Endothelial cell of umbilical vein (primary cell): Measurements from ENCODE around the gene HAT1. TPM values are rescaled to one million over a fixed set of nuclear protein-coding genes. Genes with fewer than 3 reads are reported as not detected.

Source experiments
- BruUV-seq: library from RNA; stranded (reverse); fragments of 400-500 nt; replicated peaks from 2 replicates; lab custom pipeline; 2021; lab: Mats Ljungman, UMichigan
- CTCF ChIA-PET: fragments of 300-600, 350-600 bp; sonication (Branson Sonifier 250); formaldehyde crosslinking; loops from one replicate; lab custom pipeline; 2021; ENCODE audit warnings: antibody characterized with exemption, inconsistent platforms; lab: Charles Lee
- POLR2A ChIA-PET: fragments of 300-600, 350-600 bp; sonication (Branson Sonifier 250); formaldehyde crosslinking; loops from one replicate; lab custom pipeline; 2021; ENCODE audit warnings: antibody characterized with exemption, inconsistent platforms; lab: Charles Lee
- DNase-seq: peaks from one replicate; pipeline ENCODE4 v3.0.0-alpha.2; 2011; ENCODE audit warnings: low read depth, low spot score
- FAIRE-seq: peaks from 2 replicates; lab custom pipeline; 2011; peaks lifted over from hg19 to GRCh38; lab: Jason Lieb, UNC
- H2AFZ ChIP-seq: 2 replicates; pipeline ENCODE4 v1.6.0; 2012; ENCODE audit warnings: low read depth, low read length, control low read depth, inconsistent platforms
- H3K27ac ChIP-seq: 2 replicates; pipeline ENCODE4 v1.5.1; 2011; ENCODE audit warnings: low read depth, mild to moderate bottlenecking, control low read depth, low read length, moderate library complexity; ENCODE audit not compliant: insufficient read depth
- H3K27me3 ChIP-seq, 2 experiments: 2 replicates each; pipeline versions ENCODE4 v1.6.0 to v1.6.1; 2011; ENCODE audit warnings: low read length in 2 of 2, mixed read lengths in 1 of 2; ENCODE audit not compliant: control insufficient read depth in 2 of 2, insufficient read depth in 2 of 2
- H3K36me3 ChIP-seq, 2 experiments: 2 replicates in 1 of 2; 3 replicates in 1 of 2; pipeline ENCODE4 v1.5.1; 2011; ENCODE audit warnings: low read length in 2 of 2, mild to moderate bottlenecking in 1 of 2, moderate library complexity in 1 of 2; ENCODE audit not compliant: control insufficient read depth in 2 of 2, insufficient read depth in 2 of 2; ENCODE audit errors: extremely low read depth in 1 of 2
- H3K4me1 ChIP-seq: 3 replicates; pipeline ENCODE4 v1.5.1; 2011; ENCODE audit warnings: mild to moderate bottlenecking, low read length; ENCODE audit not compliant: control insufficient read depth, insufficient read depth; ENCODE audit errors: extremely low read depth
- H3K4me2 ChIP-seq: 2 replicates; pipeline ENCODE4 v1.6.1; 2011; ENCODE audit warnings: low read length, control low read depth, mixed read lengths; ENCODE audit not compliant: insufficient read depth
- H3K4me3 ChIP-seq, 3 experiments: fragments of 200-600 bp in 1 of 3; sonication (generic), shearing (Covaris generic) in 1 of 3; replicated peaks in 1 of 3; 2 replicates each; pipeline ENCODE4 v1.5.1; 2011 to 2016; ENCODE audit warnings: control low read depth in 3 of 3, low read length in 3 of 3, mild to moderate bottlenecking in 2 of 3, inconsistent platforms in 1 of 3, low read depth in 1 of 3, moderate library complexity in 1 of 3; ENCODE audit not compliant: insufficient read depth in 1 of 3
- H3K79me2 ChIP-seq: 2 replicates; pipeline ENCODE4 v1.6.0; 2012; ENCODE audit warnings: low read length, inconsistent platforms; ENCODE audit not compliant: control insufficient read depth, insufficient read depth
- H3K9ac ChIP-seq: replicated peaks from 2 replicates; pipeline ENCODE3; 2011; ENCODE audit warnings: low read length, control low read depth; ENCODE audit not compliant: insufficient read depth; ENCODE audit errors: extremely low read depth
- H3K9me1 ChIP-seq: replicated peaks from 3 replicates; pipeline ENCODE4 v1.6.0; 2011; ENCODE audit warnings: mild to moderate bottlenecking, low read length; ENCODE audit not compliant: control insufficient read depth, insufficient read depth; ENCODE audit errors: extremely low read depth
- H3K9me3 ChIP-seq: replicated peaks from 2 replicates; pipeline ENCODE4 v1.5.1; 2012; ENCODE audit warnings: low read length, inconsistent platforms; ENCODE audit not compliant: control insufficient read depth, insufficient read depth
- H4K20me1 ChIP-seq: replicated peaks from 2 replicates; pipeline ENCODE3; 2011; ENCODE audit warnings: mild to moderate bottlenecking, low read length; ENCODE audit not compliant: control insufficient read depth, insufficient read depth; ENCODE audit errors: extremely low read depth
- CTCF ChIP-seq, 2 donors: IDR thresholded peaks; 1 replicate in 1 of 2; 2 replicates in 1 of 2; pipeline ENCODE4 v1.5.1; 2011; ENCODE audit warnings: low read length in 2 of 2, mild to moderate bottlenecking in 2 of 2, moderate library complexity in 2 of 2, control low read depth in 1 of 2, inconsistent platforms in 1 of 2, low read depth in 1 of 2; ENCODE audit not compliant: insufficient read depth in 1 of 2; ENCODE audit errors: extremely low read depth in 1 of 2
- FOS ChIP-seq: IDR thresholded peaks from 2 replicates; pipeline ENCODE4 v1.6.1; 2011; ENCODE audit warnings: mild to moderate bottlenecking, low read length, moderate library complexity, borderline replicate concordance; ENCODE audit not compliant: insufficient read depth
- GATA2 ChIP-seq: IDR thresholded peaks from 2 replicates; pipeline ENCODE4 v1.7.0; 2011; ENCODE audit warnings: low read depth, mild to moderate bottlenecking, moderate library complexity, mixed read lengths, low read length; ENCODE audit not compliant: insufficient read length, insufficient read depth
- JUN ChIP-seq: IDR thresholded peaks from 2 replicates; pipeline ENCODE4 v1.6.1; 2011; ENCODE audit warnings: borderline replicate concordance, low read depth; ENCODE audit not compliant: insufficient read length, insufficient read depth
- MYC ChIP-seq: IDR thresholded peaks from one replicate; pipeline ENCODE4 v1.6.1; 2011; ENCODE audit warnings: mild to moderate bottlenecking, low read depth, low read length
- POLR2A ChIP-seq: IDR thresholded peaks from 2 replicates; pipeline ENCODE4 v1.6.1; 2012; ENCODE audit warnings: low read depth, mild to moderate bottlenecking, control low read depth, low read length
- POLR2AphosphoS5 ChIP-seq: IDR thresholded peaks from 2 replicates; pipeline ENCODE4 v1.6.1; 2012; ENCODE audit warnings: low read depth, mild to moderate bottlenecking, control low read depth, low read length, moderate library complexity; ENCODE audit not compliant: insufficient read depth
- dilution Hi-C: fragments of 300-500 bp; cut with MboI; formaldehyde crosslinking; loops from one replicate; pipeline ENCODE4 v1.15.0; 2019; ENCODE audit warnings: low sequenced_read_pairs; ENCODE audit not compliant: extremely low pct_ligation_motif_present
- intact Hi-C: fragments of 100-400 bp; cut with micrococcal nuclease; formaldehyde crosslinking; loops from one replicate; pipeline ENCODE4 v1.10.0; 2022
- polyA plus RNA-seq, 4 experiments: library from polyadenylated mRNA; depleted of rRNA in 3 of 4; stranded (reverse) in 3 of 4; unstranded in 1 of 4; fragments of >200 nt; gene quantifications; 2 replicates each; pipeline versions ENCODE4 v1.2.1 to v1.2.3, GENCODE V29; 2011 to 2012; ENCODE audit warnings: missing spikeins in 1 of 4
- total RNA-seq: library from RNA; stranded (reverse); gene quantifications from 2 replicates; pipeline ENCODE4 v1.2.3, GENCODE V29; 2021
- TF ChIP-seq, protein P1 (sequence below): IDR thresholded peaks from 2 replicates; pipeline ENCODE4 v1.6.1; 2011; ENCODE audit not compliant: insufficient read depth, insufficient read length

Gene HAT1
- total and polyA plus RNA-seq, 2 donors (not counting 3 experiments of a cell fraction or from before 2014, with no cell fraction given): 27.4 to 50.3 TPM

DNA sequence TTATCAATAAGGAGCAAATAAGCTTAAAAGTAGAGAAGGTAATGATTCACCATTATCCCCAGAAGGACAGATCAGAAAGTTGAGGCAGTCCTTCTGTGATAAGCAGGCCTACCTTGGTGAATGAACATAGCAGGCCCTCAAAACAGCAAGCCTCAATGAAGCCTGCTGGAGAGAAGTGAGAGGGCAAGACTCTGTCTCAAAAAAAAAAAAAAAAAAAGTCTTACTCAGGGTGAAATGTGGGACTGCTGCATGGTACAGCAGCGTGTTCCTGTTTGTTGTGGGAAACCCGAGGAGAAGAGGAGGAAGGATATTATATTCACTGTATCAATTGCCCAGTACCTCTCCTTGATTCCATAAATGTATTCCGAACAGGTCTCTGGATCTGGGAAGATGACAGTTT is 8.7 kb upstream of the HAT1 start:
- H3K27ac ChIP-seq: no peak overlapping the region
- no TSS peak for BruUV-seq
- DNase-seq: no peak
- no peak overlapping the region for H2AFZ ChIP-seq
- H3K79me2 ChIP-seq: no peaks in the 10 kb centered on the region
- no peaks in the 10 kb centered on the region for H3K9me1 ChIP-seq
- H3K9me3 ChIP-seq: no peaks in the 10 kb centered on the region
- H3K36me3 ChIP-seq: no peaks in the 10 kb centered on the region
- no peak overlapping the region for H3K4me3 ChIP-seq
- H3K4me1 ChIP-seq: no peaks in the 10 kb centered on the region
- H3K4me2 ChIP-seq: no peak overlapping the region
- POLR2A ChIA-PET: no interaction called here
- dilution Hi-C loops: no loop called here
- no peaks in the 10 kb centered on the region for H4K20me1 ChIP-seq
- intact Hi-C loops: no loop called here
- CTCF ChIA-PET: interaction anchor here (1.6 kb wide), 1 partner anchor 193 kb away, joined by 5 read pairs; no protein-coding TSS in a partner anchor
- no peaks in the 10 kb centered on the region for H3K27me3 ChIP-seq
- TF ChIP-seq GATA2 (no peak), JUN (no peak), MYC (no peak)
- H3K9ac ChIP-seq: no peak overlapping the region
- FAIRE-seq: no peak

GRCh38 chr2:171919453-171919852 is 2.8 kb upstream of the HAT1 start:
- POLR2A ChIA-PET: no interaction called here
- no peak overlapping the region for H2AFZ ChIP-seq
- DNase-seq (no peak), FAIRE-seq (no peak)
- H3K9me3 ChIP-seq: no peaks in the 10 kb centered on the region
- no peak for TF ChIP-seq POLR2AphosphoS5
- TF ChIP-seq POLR2A: no peak
- TF ChIP-seq CTCF (IDR thresholded peaks at IDR 0.05; ENCODE audit: extremely low read depth in 1 of 2, insufficient read depth in 1 of 2, low read depth in 1 of 2, low read length in 2 of 2): no peak
- TF ChIP-seq FOS: no peak
- TF ChIP-seq, protein P1, sequence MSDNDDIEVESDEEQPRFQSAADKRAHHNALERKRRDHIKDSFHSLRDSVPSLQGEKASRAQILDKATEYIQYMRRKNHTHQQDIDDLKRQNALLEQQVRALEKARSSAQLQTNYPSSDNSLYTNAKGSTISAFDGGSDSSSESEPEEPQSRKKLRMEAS: no peak
- no peak for TF ChIP-seq GATA2
- TF ChIP-seq MYC: no peak
- no peaks in the 10 kb centered on the region for H3K9me1 ChIP-seq
- H3K4me1 ChIP-seq: peaks cover 13% of the 10 kb centered on the region
- no peak overlapping the region for H3K27ac ChIP-seq
- dilution Hi-C loops: no loop called here
- no TSS peak for BruUV-seq
- no peak overlapping the region for H3K4me2 ChIP-seq
- peaks cover 16% of the 10 kb centered on the region for H3K79me2 ChIP-seq
- H3K4me3 ChIP-seq: no peak overlapping the region
- CTCF ChIA-PET: no interaction called here
- no peaks in the 10 kb centered on the region for H4K20me1 ChIP-seq
- intact Hi-C loops: no loop called here
- no peak overlapping the region for H3K9ac ChIP-seq
- no peaks in the 10 kb centered on the region for H3K27me3 ChIP-seq
- no peaks in the 10 kb centered on the region for H3K36me3 ChIP-seq
